Measurements from ENCODE around the gene HYAL3. TPM values are rescaled to one million over a fixed set of nuclear protein-coding genes. Genes with fewer than 3 reads are reported as not detected.

Gene HYAL3
- total and polyA plus RNA-seq, 2 of the 13 experiments (the other 11 are each of a cell fraction or from before 2014, with no cell fraction given) = 5.5 to 10.4 TPM

DNA sequence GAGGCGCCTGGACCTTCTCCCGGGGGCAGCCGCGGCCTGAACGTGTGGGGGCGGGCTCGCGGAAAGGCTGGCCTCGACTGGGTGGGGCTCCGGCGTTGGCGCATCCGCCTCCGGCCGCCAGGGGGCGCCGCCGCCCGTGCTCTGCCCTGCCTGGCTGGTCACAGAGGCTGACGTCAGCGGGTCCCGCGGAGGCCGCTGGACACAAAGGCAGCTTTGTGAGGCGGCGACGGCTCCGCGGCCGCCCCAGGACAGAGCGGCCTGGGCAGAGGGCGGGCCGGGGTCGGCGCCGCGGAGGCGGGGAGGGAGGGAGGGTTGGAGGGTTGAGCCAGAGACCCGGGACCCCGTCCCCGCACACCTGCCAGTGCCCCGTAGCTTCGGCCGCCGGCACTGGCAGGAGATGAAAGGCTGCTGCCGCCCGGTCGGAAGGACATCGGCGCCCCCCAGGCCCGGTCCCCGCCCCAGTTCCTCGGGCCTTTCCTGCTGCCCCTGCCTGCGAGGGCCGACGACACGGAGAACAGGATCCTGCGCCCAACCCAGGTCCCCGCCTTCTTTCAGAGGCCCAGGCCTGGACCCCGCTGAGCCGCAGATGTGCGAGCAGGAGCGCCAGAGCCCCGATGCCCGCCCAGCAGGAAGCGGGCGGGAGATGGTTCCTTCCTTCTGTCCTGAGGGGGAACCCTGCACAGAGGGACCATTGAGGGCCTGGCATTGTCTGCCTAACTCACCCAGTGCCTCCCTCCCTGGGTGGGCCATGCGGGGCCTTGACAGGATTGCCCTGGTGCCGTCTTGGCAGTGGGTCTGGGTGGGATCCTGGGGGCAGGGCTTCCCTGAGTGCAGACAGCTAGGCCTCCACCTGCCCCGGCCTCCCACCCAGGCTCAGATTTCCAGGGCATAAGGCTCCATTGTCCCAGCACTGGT lies 38.9 kb downstream of the HYAL3 start (continued):
- TF ChIP-seq, protein P1, sequence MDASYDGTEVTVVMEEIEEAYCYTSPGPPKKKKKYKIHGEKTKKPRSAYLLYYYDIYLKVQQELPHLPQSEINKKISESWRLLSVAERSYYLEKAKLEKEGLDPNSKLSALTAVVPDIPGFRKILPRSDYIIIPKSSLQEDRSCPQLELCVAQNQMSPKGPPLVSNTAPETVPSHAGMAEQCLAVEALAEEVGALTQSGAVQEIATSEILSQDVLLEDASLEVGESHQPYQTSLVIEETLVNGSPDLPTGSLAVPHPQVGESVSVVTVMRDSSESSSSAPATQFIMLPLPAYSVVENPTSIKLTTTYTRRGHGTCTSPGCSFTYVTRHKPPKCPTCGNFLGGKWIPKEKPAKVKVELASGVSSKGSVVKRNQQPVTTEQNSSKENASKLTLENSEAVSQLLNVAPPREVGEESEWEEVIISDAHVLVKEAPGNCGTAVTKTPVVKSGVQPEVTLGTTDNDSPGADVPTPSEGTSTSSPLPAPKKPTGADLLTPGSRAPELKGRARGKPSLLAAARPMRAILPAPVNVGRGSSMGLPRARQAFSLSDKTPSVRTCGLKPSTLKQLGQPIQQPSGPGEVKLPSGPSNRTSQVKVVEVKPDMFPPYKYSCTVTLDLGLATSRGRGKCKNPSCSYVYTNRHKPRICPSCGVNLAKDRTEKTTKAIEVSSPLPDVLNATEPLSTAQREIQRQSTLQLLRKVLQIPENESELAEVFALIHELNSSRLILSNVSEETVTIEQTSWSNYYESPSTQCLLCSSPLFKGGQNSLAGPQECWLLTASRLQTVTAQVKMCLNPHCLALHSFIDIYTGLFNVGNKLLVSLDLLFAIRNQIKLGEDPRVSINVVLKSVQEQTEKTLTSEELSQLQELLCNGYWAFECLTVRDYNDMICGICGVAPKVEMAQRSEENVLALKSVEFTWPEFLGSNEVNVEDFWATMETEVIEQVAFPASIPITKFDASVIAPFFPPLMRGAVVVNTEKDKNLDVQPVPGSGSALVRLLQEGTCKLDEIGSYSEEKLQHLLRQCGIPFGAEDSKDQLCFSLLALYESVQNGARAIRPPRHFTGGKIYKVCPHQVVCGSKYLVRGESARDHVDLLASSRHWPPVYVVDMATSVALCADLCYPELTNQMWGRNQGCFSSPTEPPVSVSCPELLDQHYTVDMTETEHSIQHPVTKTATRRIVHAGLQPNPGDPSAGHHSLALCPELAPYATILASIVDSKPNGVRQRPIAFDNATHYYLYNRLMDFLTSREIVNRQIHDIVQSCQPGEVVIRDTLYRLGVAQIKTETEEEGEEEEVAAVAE (CRISPR knock-in tag; IDR thresholded peaks at IDR 0.05; ENCODE audit: borderline replicate concordance) = no peak; the same call in 1 of the 2 replicates
- TF ChIP-seq, protein P2, sequence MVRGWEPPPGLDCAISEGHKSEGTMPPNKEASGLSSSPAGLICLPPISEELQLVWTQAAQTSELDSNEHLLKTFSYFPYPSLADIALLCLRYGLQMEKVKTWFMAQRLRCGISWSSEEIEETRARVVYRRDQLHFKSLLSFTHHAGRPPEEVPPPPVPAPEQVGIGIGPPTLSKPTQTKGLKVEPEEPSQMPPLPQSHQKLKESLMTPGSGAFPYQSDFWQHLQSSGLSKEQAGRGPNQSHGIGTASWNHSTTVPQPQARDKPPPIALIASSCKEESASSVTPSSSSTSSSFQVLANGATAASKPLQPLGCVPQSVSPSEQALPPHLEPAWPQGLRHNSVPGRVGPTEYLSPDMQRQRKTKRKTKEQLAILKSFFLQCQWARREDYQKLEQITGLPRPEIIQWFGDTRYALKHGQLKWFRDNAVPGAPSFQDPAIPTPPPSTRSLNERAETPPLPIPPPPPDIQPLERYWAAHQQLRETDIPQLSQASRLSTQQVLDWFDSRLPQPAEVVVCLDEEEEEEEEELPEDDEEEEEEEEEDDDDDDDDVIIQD (CRISPR knock-in tag; IDR thresholded peaks at IDR 0.05; ENCODE audit: low read depth) = no peak
- peak; percentile 30; the same call in 1 of the 2 replicates for TF ChIP-seq ZNF331 (CRISPR knock-in tag; IDR thresholded peaks at IDR 0.05)
- no peak; the same call in 1 of the 2 replicates for TF ChIP-seq KMT2A (CRISPR knock-in tag; IDR thresholded peaks at IDR 0.05)
- TF ChIP-seq HNRNPL (IDR thresholded peaks at IDR 0.05; ENCODE audit: low read depth, low read length) = peak; percentile 93
- no peak for TF ChIP-seq SIN3B (IDR thresholded peaks at IDR 0.05; ENCODE audit: low read length)
- TF ChIP-seq BRD4 (CRISPR knock-in tag; IDR thresholded peaks at IDR 0.05) = peak; percentile 92
- TF ChIP-seq TOE1 (CRISPR knock-in tag; IDR thresholded peaks at IDR 0.05) = peak; percentile 70; the same call in 1 of the 2 replicates
- TF ChIP-seq WIZ (CRISPR knock-in tag; IDR thresholded peaks at IDR 0.05) = no peak; the same call in 1 of the 2 replicates
- peak; percentile 34; the same call in 1 of the 2 replicates for TF ChIP-seq ZIK1 (CRISPR knock-in tag; IDR thresholded peaks at IDR 0.05; ENCODE audit: borderline replicate concordance, low read depth)
- TF ChIP-seq CCAR2 (optimal IDR thresholded peaks at IDR 0.05; ENCODE audit: low read depth, low read length) = no peak
- TF ChIP-seq SAP130 (CRISPR knock-in tag; IDR thresholded peaks at IDR 0.05; ENCODE audit: low read depth) = peak; percentile 74
- TF ChIP-seq, protein P3, sequence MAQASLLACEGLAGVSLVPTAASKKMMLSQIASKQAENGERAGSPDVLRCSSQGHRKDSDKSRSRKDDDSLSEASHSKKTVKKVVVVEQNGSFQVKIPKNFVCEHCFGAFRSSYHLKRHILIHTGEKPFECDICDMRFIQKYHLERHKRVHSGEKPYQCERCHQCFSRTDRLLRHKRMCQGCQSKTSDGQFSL (CRISPR knock-in tag; IDR thresholded peaks at IDR 0.05) = peak; percentile 79; the same call in 1 of the 2 replicates
- peak; percentile 84 for TF ChIP-seq ZFP37 (CRISPR knock-in tag; IDR thresholded peaks at IDR 0.05; ENCODE audit: borderline replicate concordance)
- TF ChIP-seq ZBTB7B (CRISPR knock-in tag; IDR thresholded peaks at IDR 0.05) = peak; percentile 97
- TF ChIP-seq CBX1 (IDR thresholded peaks at IDR 0.05; ENCODE audit: low read depth) = no peak
- TF ChIP-seq CEBPB (IDR thresholded peaks at IDR 0.05; ENCODE audit: borderline replicate concordance, low read depth, low read length) = no peak
- no peak for TF ChIP-seq SP140L (CRISPR knock-in tag; IDR thresholded peaks at IDR 0.05; ENCODE audit: borderline replicate concordance)
- peak in 1 of 2 experiments; percentile 65; a peak in 1 of 4 replicates for TF ChIP-seq KLF16 (CRISPR knock-in tag; IDR thresholded peaks at IDR 0.05)
- TF ChIP-seq FOXP1 (IDR thresholded peaks at IDR 0.05) = no peak
- TF ChIP-seq FOXP1 (CRISPR knock-in tag; IDR thresholded peaks at IDR 0.05) = no peak; the same call in 1 of the 2 replicates
- TF ChIP-seq, protein P4, sequence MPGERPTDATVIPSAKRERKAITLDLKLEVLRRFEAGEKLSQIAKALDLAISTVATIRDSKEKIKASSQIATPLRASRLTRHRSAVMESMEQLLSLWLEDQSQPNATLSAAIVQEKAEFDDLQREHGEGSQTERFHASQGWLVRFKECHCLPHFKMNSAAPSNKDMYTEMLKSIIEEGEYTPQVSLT (CRISPR knock-in tag; IDR thresholded peaks at IDR 0.05; ENCODE audit: borderline replicate concordance, low read depth) = peak; percentile 73; the same call in 1 of the 2 replicates
